ENCODE data around the gene ERCC8.
"Not testable (repeated sequence)": the region's sequence is repeated elsewhere in the genome, so short reads cannot be mapped to it uniquely, and the experiment has no call there.

Gene ERCC8

GRCh38 chr5:60893521-60893920 lies 51.3 kb downstream of the ERCC8 start:
- no peak for TF ChIP-seq EZH2 (IDR thresholded peaks at IDR 0.05)
- TF ChIP-seq FOXP2 (optimal IDR thresholded peaks at IDR 0.05; ENCODE audit: control extremely low read depth, extremely low read length, insufficient read depth) = no peak
- no peak for TF ChIP-seq POLR2AphosphoS5 (IDR thresholded peaks at IDR 0.05; ENCODE audit: borderline replicate concordance, low read depth, low read length)
- H3K9ac ChIP-seq (ENCODE audit: insufficient read length) = no peak overlapping the region
- DNase-seq (ENCODE audit: low read depth, low spot score) = no peak
- no peak overlapping the region for H3K27ac ChIP-seq
- H3K4me3 ChIP-seq = no peak overlapping the region
- H3K36me3 ChIP-seq (ENCODE audit: insufficient read depth, low read length) = peaks cover 28% of the 10 kb centered on the region
- no peaks in the 10 kb centered on the region for H3K9me3 ChIP-seq (ENCODE audit: low read depth, low read length)

GRCh38 chr5:60891667-60892066 lies 53.2 kb downstream of the ERCC8 start:
- no peak overlapping the region for H3K9ac ChIP-seq (ENCODE audit: insufficient read length)
- peaks cover 22% of the 10 kb centered on the region for H3K36me3 ChIP-seq (ENCODE audit: insufficient read depth, low read length)
- no peaks in the 10 kb centered on the region for H3K9me3 ChIP-seq (ENCODE audit: low read depth, low read length)
- no peak overlapping the region for H3K4me3 ChIP-seq
- no peak for DNase-seq (ENCODE audit: low read depth, low spot score)
- no peak overlapping the region for H3K27ac ChIP-seq
- no peak for TF ChIP-seq POLR2AphosphoS5 (IDR thresholded peaks at IDR 0.05; ENCODE audit: borderline replicate concordance, low read depth, low read length)

- Histone ChIP-seq H3K9ac (ENCODE audit: insufficient read length) (no peak overlapping the region), H3K4me3 (no peak overlapping the region), H3K9me3 (ENCODE audit: low read depth, low read length) (no peaks in the 10 kb centered on the region), H3K27ac (no peak overlapping the region), H3K36me3 (ENCODE audit: insufficient read depth, low read length) (peaks cover 18% of the 10 kb centered on the region)
- DNase-seq (ENCODE audit: low read depth, low spot score) = no peak
- no peak for TF ChIP-seq EZH2 (IDR thresholded peaks at IDR 0.05)
- TF ChIP-seq FOXP2 (optimal IDR thresholded peaks at IDR 0.05; ENCODE audit: control extremely low read depth, extremely low read length, insufficient read depth) = no peak
- no peak for TF ChIP-seq POLR2AphosphoS5 (IDR thresholded peaks at IDR 0.05; ENCODE audit: borderline replicate concordance, low read depth, low read length)
Observed at GRCh38 chr5:60888359-60889061, 56.4 kb downstream of the ERCC8 start.

- H3K4me3 ChIP-seq = no peak overlapping the region
- H3K27ac ChIP-seq = no peak overlapping the region
- no peak for TF ChIP-seq POLR2AphosphoS5 (IDR thresholded peaks at IDR 0.05; ENCODE audit: borderline replicate concordance, low read depth, low read length)
- no peak for TF ChIP-seq FOXP2 (optimal IDR thresholded peaks at IDR 0.05; ENCODE audit: control extremely low read depth, extremely low read length, insufficient read depth)
- no peak for TF ChIP-seq EZH2 (IDR thresholded peaks at IDR 0.05)
- no peaks in the 10 kb centered on the region for H3K9me3 ChIP-seq (ENCODE audit: low read depth, low read length)
- no peak overlapping the region for H3K9ac ChIP-seq (ENCODE audit: insufficient read length)
- DNase-seq (ENCODE audit: low read depth, low spot score) = no peak
- peaks cover 19% of the 10 kb centered on the region for H3K36me3 ChIP-seq (ENCODE audit: insufficient read depth, low read length)
Observed at GRCh38 chr5:60887746-60888145, 57.1 kb downstream of the ERCC8 start.

GRCh38 chr5:60887096-60887495 lies 57.8 kb downstream of the ERCC8 start:
- DNase-seq (ENCODE audit: low read depth, low spot score) = no peak
- TF ChIP-seq POLR2AphosphoS5 (IDR thresholded peaks at IDR 0.05; ENCODE audit: borderline replicate concordance, low read depth, low read length) (no peak), FOXP2 (optimal IDR thresholded peaks at IDR 0.05; ENCODE audit: control extremely low read depth, extremely low read length, insufficient read depth) (no peak), EZH2 (IDR thresholded peaks at IDR 0.05) (no peak)
- Histone ChIP-seq H3K9me3 (ENCODE audit: low read depth, low read length) (no peaks in the 10 kb centered on the region), H3K27ac (no peak overlapping the region), H3K9ac (ENCODE audit: insufficient read length) (no peak overlapping the region), H3K4me3 (no peak overlapping the region), H3K36me3 (ENCODE audit: insufficient read depth, low read length) (peaks cover 19% of the 10 kb centered on the region)

- Histone ChIP-seq H3K27ac (no peak overlapping the region), H3K9me3 (ENCODE audit: low read depth, low read length) (no peaks in the 10 kb centered on the region), H3K36me3 (ENCODE audit: insufficient read depth, low read length) (peaks cover 19% of the 10 kb centered on the region), H3K4me3 (no peak overlapping the region), H3K9ac (ENCODE audit: insufficient read length) (no peak overlapping the region)
- no peak for TF ChIP-seq POLR2AphosphoS5 (IDR thresholded peaks at IDR 0.05; ENCODE audit: borderline replicate concordance, low read depth, low read length)
- TF ChIP-seq EZH2 (IDR thresholded peaks at IDR 0.05) = no peak
- TF ChIP-seq FOXP2 (optimal IDR thresholded peaks at IDR 0.05; ENCODE audit: control extremely low read depth, extremely low read length, insufficient read depth) = no peak
- DNase-seq (ENCODE audit: low read depth, low spot score) = no peak
Observed at GRCh38 chr5:60886158-60886557, 58.7 kb downstream of the ERCC8 start.

- no peak overlapping the region for H3K9ac ChIP-seq (ENCODE audit: insufficient read length)
- H3K4me3 ChIP-seq = no peak overlapping the region
- no peak for TF ChIP-seq EZH2 (IDR thresholded peaks at IDR 0.05)
- no peak for TF ChIP-seq POLR2AphosphoS5 (IDR thresholded peaks at IDR 0.05; ENCODE audit: borderline replicate concordance, low read depth, low read length)
- TF ChIP-seq FOXP2 (optimal IDR thresholded peaks at IDR 0.05; ENCODE audit: control extremely low read depth, extremely low read length, insufficient read depth) = no peak
- DNase-seq (ENCODE audit: low read depth, low spot score) = no peak
- no peaks in the 10 kb centered on the region for H3K9me3 ChIP-seq (ENCODE audit: low read depth, low read length)
- peaks cover 15% of the 10 kb centered on the region for H3K36me3 ChIP-seq (ENCODE audit: insufficient read depth, low read length)
- H3K27ac ChIP-seq = no peak overlapping the region
Observed at GRCh38 chr5:60883229-60883628, 61.6 kb downstream of the ERCC8 start.

GRCh38 chr5:60872892-60873291 lies 72.0 kb downstream of the ERCC8 start:
- TF ChIP-seq FOXP2 (optimal IDR thresholded peaks at IDR 0.05; ENCODE audit: control extremely low read depth, extremely low read length, insufficient read depth) = no peak
- TF ChIP-seq POLR2AphosphoS5 (IDR thresholded peaks at IDR 0.05; ENCODE audit: borderline replicate concordance, low read depth, low read length) = no peak
- no peak for TF ChIP-seq EZH2 (IDR thresholded peaks at IDR 0.05)
- no peaks in the 10 kb centered on the region for H3K36me3 ChIP-seq (ENCODE audit: insufficient read depth, low read length)
- H3K4me3 ChIP-seq = no peak overlapping the region
- DNase-seq (ENCODE audit: low read depth, low spot score) = no peak
- no peak overlapping the region for H3K9ac ChIP-seq (ENCODE audit: insufficient read length)
- no peak overlapping the region for H3K27ac ChIP-seq
- H3K9me3 ChIP-seq (ENCODE audit: low read depth, low read length) = no peaks in the 10 kb centered on the region

- Histone ChIP-seq H3K9me3 (ENCODE audit: low read depth, low read length) (no peaks in the 10 kb centered on the region), H3K9ac (ENCODE audit: insufficient read length) (no peak overlapping the region), H3K4me3 (no peak overlapping the region), H3K36me3 (ENCODE audit: insufficient read depth, low read length) (no peaks in the 10 kb centered on the region), H3K27ac (no peak overlapping the region)
- TF ChIP-seq EZH2 (IDR thresholded peaks at IDR 0.05) (no peak), FOXP2 (optimal IDR thresholded peaks at IDR 0.05; ENCODE audit: control extremely low read depth, extremely low read length, insufficient read depth) (no peak), POLR2AphosphoS5 (IDR thresholded peaks at IDR 0.05; ENCODE audit: borderline replicate concordance, low read depth, low read length) (no peak)
- no peak for DNase-seq (ENCODE audit: low read depth, low spot score)
Observed at GRCh38 chr5:60870857-60871256, 74.0 kb downstream of the ERCC8 start.

GRCh38 chr5:60860572-60860971 lies 84.3 kb downstream of the ERCC8 start:
- H3K27ac ChIP-seq; H3K4me3 ChIP-seq; H3K36me3 ChIP-seq (ENCODE audit: insufficient read depth, low read length); H3K9me3 ChIP-seq (ENCODE audit: low read depth, low read length); H3K9ac ChIP-seq (ENCODE audit: insufficient read length); DNase-seq (ENCODE audit: low read depth, low spot score): not testable (repeated sequence)
